ENCODE measurements around the gene PLCD1.

- TF ChIP-seq CTCF (IDR thresholded peaks at IDR 0.05): no peak
- no peak for TF ChIP-seq POLR2A (IDR thresholded peaks at IDR 0.05)
- no peak for TF ChIP-seq EP300 (IDR thresholded peaks at IDR 0.05)
These were observed 61.2 kb downstream of the PLCD1 start for GRCh38 chr3:37968199-37968598.
